AG09309 (cell line): ENCODE data around the gene FAM184A.

Source experiments
- DNase-seq: peaks from one replicate; pipeline ENCODE4 v3.0.0-alpha.2; 2010; ENCODE audit warnings: low read depth
- H3K4me3 ChIP-seq: 2 replicates; pipeline ENCODE4 v1.5.1; 2011; ENCODE audit warnings: mild to moderate bottlenecking, low read depth, low read length, moderate library complexity; ENCODE audit not compliant: control insufficient read depth
- TF ChIP-seq, protein P1 (sequence below): IDR thresholded peaks from 2 replicates; pipeline ENCODE4 v1.5.1; 2011; ENCODE audit warnings: mild to moderate bottlenecking, low read depth, low read length, inconsistent platforms; ENCODE audit not compliant: insufficient read depth, control insufficient read depth; ENCODE audit errors: missing control alignments

Gene FAM184A

DNA sequence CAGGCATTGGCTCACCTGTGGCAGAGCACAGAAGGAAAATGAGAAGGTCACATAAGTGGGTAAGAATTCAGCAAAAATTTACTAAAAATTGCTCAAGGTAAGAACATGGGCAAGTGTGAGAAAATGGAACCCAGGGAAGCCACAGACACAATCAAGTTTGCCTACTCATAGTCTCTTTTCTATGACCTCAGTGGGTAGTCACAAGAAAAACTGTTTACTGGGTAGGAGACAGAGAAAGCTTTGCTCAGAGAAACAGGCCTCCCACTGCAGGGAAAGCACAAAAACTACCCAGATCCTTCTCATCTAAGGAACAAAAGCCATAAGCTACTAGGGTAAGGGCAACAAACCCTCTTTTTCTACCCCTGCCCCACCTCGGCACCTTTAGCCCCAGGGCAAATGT lies 35.2 kb downstream of the FAM184A start:
- no peak for DNase-seq
- TF ChIP-seq, protein P1, sequence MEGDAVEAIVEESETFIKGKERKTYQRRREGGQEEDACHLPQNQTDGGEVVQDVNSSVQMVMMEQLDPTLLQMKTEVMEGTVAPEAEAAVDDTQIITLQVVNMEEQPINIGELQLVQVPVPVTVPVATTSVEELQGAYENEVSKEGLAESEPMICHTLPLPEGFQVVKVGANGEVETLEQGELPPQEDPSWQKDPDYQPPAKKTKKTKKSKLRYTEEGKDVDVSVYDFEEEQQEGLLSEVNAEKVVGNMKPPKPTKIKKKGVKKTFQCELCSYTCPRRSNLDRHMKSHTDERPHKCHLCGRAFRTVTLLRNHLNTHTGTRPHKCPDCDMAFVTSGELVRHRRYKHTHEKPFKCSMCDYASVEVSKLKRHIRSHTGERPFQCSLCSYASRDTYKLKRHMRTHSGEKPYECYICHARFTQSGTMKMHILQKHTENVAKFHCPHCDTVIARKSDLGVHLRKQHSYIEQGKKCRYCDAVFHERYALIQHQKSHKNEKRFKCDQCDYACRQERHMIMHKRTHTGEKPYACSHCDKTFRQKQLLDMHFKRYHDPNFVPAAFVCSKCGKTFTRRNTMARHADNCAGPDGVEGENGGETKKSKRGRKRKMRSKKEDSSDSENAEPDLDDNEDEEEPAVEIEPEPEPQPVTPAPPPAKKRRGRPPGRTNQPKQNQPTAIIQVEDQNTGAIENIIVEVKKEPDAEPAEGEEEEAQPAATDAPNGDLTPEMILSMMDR: no peak
- no peak overlapping the region for H3K4me3 ChIP-seq

DNA sequence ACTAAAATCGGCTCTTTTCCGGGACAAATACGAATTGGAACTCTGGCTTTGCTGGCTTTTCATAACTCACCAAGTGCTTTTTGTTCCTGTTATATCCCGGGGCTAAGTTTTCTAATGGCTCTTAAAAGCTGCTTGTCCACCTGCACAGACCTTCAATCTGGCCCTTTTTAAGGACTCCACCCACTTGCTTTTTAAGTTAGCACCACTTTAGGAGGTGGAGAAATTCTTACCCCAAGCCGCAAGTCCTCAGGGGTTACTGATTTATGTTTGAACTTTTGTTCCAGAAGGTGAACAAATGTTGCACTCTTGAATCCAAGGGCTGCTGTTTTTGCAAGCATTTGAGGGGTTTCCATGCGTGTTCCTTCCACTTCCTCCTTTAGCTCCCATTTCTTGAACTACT lies 37.8 kb downstream of the FAM184A start:
- TF ChIP-seq, protein P1: no peak
- no peak for DNase-seq
- H3K4me3 ChIP-seq: no peak overlapping the region

DNA sequence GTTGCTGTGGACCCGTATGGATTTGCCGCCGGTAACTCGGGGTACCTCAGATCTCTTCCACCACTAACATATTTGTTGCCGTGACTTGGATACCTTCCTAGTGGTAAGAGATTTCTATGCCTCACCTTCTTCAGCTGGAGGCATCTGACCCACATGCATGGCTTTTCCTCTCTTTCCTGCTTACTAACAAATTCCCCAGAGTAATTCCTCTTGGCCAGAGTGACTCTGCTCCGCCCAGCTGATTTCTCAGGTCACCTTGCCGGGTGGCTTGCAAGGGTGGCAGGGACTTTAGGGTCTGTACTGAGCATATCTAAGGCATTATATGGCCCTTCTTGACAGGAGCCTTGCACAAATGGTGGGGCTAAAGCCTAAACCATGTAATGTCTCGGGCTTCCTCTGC lies 38.2 kb downstream of the FAM184A start:
- no peak for DNase-seq
- H3K4me3 ChIP-seq: no peak overlapping the region
- TF ChIP-seq, protein P1: no peak

DNA sequence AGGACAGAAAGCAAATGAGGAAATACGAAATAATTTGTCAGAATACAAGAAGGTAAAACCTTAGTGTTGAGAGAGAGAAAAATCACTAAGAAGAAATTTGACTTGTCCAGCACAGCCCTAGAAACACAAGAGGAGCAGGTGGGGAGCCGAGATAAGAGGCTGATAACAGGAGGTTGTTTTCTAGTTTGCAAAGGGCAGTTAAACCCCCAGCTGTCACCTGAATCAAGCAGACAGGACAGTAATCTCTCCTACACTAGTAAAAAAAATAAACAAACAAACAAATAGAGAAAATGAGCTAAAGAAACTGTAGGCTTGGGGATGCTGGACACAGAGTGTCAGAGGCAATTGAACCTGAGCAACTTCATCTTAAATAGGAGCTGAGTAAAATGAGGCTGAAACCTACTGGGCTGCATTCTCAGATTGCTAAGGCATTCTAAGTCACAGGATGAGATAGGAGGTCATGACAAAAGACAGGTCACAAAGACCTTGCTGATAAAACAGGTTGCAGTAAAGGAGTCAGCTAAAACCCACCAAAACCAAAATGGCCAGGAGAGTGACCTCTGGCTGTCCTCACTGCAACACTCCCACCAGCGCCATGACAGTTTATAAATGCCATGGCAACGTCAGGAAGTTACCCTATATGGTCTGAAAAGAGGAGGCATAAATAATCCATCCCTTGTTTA lies 40.4 kb downstream of the FAM184A start:
- no peak overlapping the region for H3K4me3 ChIP-seq
- TF ChIP-seq, protein P1: no peak

DNA sequence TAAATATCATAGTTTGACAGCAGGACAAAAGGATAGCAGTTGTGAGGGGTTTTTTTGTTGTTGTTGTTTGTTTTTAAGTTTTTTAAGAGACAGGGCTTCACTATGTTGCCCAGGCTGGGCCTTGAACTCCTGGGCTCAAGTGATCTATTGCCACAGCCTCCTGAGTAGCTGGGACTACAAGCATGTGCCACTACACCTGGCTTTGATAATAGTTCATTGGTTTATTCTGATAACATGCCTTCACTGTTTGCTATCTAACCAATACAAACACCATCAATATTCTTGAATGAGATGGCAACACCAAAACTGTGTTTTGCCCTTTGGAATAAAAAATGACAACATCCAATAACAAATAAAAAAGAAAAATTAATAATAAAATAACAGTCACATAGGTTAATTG lies 41.2 kb downstream of the FAM184A start:
- no peak for DNase-seq
- TF ChIP-seq, protein P1: no peak
- H3K4me3 ChIP-seq: no peak overlapping the region

More for the DNA sequence above, 40.4 kb downstream of the FAM184A start:
- DNase-seq: no peak

DNA sequence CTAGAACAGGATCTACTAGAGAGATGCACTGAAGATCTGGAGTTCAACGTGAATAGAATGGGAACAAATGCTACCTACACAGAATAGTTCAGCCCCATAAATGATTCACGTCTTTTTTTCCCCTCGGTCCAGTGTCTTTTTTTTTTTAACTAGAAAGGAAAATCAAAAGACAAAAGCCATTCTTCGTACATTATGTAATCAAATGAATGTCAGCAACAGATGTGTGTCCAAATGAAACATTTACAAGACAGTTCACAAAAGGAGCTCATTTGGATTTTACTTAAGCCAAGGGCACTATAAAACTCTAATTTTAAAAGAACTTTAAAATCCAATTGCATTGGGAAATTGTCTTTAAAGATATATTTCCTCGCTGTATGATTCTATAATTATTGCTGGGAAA lies 42.4 kb downstream of the FAM184A start:
- no peak overlapping the region for H3K4me3 ChIP-seq
- TF ChIP-seq, protein P1: no peak
- DNase-seq: no peak
